ENCODE data around the gene AP2A2.

DNA sequence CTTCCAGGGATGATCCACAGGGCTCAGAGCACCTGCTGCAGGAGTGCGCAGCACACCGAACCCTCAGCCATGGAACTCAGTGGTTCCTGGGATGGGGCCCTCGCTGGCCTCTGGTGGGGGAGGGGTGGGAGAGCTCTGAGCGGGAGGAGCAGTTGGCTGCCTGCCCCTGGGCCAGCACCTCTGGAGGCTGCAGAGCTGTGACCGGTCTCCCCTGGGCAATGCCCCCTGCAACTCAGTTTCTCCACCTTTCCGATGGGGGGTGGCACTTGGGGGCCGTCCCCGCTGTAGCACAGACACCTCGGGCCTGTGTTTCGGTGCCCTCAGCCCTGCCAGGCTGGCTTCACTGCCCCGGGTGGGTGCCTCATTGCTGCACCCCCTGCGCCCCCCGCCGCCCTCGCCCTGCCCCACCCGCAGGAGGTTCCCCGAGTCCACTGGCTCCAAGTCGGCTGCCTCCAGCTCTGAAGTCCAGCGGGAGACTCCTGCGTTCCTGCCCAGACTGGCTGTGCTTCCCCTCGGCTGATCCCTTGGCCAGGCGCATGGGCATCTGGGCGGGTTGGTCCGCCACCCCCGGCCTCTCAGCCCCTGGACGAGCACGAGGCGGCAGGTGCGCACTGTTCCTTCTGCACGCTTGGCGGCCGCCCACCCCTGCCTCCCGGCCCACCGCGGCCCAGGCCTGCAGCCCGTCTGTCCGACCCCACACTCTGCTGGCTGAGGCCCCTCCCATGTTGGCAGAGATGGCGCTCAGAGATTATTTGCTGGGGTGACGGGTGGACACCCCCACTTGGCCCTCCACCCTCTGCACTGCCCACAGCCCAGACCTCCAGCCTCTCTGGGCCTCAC lies 109.0 kb downstream of the AP2A2 start:
- TF ChIP-seq, protein P1, sequence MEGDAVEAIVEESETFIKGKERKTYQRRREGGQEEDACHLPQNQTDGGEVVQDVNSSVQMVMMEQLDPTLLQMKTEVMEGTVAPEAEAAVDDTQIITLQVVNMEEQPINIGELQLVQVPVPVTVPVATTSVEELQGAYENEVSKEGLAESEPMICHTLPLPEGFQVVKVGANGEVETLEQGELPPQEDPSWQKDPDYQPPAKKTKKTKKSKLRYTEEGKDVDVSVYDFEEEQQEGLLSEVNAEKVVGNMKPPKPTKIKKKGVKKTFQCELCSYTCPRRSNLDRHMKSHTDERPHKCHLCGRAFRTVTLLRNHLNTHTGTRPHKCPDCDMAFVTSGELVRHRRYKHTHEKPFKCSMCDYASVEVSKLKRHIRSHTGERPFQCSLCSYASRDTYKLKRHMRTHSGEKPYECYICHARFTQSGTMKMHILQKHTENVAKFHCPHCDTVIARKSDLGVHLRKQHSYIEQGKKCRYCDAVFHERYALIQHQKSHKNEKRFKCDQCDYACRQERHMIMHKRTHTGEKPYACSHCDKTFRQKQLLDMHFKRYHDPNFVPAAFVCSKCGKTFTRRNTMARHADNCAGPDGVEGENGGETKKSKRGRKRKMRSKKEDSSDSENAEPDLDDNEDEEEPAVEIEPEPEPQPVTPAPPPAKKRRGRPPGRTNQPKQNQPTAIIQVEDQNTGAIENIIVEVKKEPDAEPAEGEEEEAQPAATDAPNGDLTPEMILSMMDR (conservative IDR thresholded peaks at IDR 0.05; ENCODE audit: low read length), result no peak
- TF ChIP-seq EZH2phosphoT487 (IDR thresholded peaks at IDR 0.05; ENCODE audit: borderline replicate concordance), result no peak

All from Loucy (cell line).